Hematopoietic multipotent progenitor cell treated with erythropoietin and hydrocortisone succinate and interleukin-3 and kit ligand, for 8 days (in vitro differentiated cells): Measurements from ENCODE around the gene CHD1.

Source experiments
- DNase-seq: peaks from one replicate; pipeline ENCODE4 v3.0.0-alpha.2; 2015

CHD1 gene

DNA sequence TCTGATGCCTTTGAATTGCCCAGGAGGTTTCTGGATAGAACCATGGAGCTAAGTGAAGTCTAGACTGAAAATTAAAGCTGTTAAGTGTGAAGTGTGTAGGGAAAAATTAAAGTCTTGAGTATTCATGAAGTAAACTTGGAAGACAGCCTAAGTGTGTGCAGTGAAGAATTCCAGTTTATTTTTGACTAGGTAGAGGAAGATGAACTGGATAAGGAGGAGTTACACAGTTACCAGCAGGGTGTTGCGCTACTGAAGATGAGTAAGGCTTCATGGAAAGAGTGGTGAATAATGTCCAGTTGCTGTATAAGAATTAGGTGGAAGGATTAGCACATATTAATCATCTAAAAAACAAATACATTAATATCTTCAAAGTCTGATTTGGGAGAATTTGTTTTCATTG is 5.7 kb upstream of the CHD1 start:
- DNase-seq = no peak

DNA sequence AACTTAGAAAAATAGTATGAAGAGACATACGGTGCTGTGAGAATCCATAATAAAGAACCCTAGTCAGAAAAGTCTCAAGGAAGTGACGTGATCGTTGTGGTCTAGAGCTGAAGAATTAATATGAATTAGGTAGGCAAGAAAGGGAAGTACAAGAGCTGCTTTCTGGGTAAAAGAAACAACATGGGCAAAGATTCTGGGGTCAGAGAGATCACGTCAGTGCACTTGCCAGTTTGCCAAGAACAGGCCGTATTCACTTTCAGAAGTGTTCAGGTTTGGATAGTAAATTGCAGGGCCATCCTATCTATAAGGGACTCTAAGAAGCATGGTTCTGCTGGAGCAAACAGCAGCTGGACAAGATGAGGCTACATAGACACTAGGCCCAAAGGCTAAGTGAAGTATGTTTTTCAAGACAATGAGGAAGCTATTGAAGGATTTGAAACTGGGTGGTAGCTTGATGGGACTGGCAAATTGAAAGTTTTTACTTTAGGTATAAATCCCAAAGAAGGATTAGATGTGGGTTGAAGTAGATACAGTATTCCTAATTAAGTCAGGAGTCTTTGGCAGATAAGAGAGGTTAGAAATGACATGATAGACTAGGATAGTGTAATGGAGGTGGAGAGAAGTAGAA is 4.8 kb upstream of the CHD1 start:
- peak; percentile 45 for DNase-seq

DNA sequence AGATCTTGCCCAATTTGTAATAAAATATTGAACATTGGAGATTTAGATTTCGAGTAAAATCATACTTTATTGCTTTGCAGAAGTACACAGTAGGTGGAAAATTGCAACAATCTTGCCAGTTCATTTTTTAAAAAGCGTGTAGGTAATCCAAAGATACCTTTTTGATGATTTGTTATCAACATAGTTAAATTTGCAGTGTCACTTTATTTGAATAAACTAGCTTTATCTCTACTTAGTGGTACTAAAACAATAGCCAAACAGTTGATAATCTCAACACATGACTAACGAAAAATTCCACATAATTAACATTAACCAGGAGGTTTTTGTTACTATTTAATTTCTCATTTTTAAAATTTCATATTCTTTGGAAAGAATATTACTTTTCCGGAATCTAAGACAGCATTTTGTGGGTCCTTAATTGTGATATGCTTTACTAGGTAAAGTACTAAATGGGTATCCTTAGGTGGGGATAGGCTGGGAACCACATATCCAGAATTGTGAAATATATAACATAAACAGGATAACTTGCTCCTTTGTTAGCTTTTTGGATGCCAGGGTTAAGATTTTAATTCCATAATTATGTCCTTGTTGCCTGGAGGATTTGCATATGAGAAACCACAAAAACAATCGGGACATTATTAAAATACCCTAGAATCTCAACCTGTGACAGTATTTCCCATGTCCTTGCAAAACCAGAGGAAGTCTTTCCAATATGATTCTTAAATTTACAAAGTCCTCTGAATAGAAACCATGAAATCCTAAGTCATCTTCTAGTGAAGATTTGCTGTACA is 2.4 kb upstream of the CHD1 start:
- no peak for DNase-seq

DNA sequence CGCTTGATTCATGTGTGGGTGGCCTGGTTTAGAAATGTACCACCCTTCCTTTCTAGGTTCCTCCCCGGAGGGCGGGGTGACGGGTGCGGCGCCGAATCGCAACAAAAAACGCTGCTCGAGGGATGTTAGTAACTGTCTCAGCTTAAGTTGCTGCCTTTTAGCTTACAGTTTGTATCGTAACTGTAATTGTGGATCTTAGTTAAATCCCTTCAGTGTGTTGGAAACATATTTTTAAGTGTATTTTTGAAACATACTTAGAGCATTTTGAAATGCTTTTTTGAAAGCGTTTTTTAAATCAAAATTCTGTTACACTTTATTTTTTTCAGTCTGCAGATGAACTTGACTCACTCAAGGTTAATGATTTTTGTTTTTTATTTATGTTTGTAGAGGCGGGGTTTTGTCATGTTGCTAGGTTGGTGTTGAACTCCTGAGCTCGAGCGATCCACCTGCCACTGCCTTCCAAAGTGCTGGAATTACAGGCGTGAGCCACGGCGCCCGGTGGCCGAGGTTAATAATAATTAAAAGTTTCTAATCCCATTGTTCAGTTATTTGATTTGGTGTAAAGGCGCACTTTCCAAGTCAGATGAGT is 997 bp upstream of the CHD1 start:
- no peak for DNase-seq

DNA sequence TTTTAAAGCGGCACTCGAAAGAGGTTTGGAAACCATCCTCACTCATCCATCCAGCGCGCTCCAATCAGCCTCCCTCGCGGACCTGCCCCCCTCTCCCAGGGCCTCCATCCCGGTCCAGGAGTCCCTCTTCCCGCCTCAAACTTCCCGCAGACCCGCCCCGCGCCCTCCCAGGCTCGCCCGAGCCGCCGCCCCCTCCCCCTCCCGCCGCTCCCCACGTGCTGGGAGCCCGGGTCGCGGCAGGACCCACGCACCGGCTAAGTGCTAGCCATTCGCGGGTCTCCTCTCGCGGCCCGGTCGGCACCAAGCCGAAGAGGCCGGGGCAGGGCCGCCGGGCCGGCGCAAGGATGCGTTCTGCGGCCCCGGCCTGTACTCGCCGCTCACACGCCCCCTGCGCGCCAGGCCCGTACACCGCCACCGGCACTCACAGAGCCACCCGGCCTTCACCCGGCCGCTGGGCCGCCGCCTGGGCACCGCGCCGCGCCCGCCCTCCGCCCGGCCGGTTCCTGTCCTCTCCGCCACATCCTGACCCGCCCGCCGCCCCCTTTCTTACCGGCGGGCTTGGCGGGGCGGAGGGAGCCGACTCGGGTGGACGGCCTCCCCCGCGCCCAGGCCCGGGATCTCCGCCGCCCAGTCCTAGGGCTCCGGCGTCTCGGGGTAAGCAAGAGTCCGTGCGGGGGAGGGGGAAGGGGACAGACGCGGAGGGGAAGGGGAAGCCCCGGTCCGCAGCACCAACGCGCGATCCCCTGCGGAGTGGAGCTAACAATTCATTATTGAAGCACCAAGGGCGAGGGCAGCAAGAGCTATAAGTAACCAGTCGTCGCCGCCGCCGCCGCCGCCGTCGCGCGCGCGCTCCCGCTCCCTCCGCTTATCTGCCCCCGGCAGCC is 576 bp downstream of the CHD1 start:
- DNase-seq = peak; percentile 42

DNA sequence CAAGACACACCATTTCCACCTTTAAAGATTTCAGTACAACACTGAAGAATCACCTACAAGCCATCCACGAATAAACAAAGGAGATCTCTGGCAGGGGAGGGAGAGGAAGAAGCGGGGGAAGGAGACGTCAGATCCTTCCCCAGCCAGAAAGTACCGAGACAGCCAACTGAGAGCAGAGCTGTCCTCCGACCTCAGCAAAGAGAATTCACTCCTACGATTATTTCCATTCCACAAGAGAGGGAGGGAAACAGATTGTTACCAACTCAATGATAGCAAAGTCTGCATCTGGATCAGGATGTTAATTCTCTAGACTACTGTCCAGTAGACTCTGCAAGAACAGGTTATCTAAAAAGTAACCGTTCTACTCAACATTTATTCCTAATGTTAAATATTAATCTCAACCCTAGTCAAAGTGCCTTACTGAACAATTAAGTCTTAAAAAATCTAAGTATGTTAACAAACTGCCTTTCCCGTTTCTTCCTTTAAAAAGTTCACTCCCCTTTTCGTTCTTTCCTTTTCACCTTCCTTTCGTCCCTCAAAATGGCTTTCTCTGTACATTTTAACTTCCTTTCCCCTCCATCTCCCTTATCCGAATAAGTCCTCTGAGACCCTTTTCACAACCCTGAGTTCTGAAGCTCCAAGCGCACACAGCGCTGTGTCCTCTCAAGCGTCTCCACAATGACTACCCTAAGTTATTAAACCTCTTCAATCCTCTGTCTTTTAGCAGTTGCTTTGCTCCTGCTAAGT is 1.4 kb downstream of the CHD1 start:
- DNase-seq = peak; percentile 67

DNA sequence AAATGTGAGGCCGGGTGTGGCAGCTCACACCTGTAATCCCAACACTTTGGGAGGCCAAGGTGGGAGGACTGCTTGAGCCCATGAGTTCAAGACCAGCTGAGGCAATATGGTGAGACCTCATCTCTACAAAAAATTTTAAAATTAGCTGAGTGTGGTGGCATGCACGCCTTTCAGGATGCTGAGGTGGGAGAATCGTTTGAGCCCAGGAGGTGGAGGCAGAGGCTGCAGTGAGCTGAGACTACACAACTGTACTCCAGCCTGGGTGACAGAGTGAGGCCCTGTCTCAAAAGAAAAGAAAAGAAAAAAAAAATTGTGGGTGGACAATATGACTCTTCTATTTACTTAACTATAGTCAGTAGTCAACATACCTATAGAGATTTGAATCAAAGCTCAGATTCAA is 4.8 kb downstream of the CHD1 start:
- DNase-seq = no peak

DNA sequence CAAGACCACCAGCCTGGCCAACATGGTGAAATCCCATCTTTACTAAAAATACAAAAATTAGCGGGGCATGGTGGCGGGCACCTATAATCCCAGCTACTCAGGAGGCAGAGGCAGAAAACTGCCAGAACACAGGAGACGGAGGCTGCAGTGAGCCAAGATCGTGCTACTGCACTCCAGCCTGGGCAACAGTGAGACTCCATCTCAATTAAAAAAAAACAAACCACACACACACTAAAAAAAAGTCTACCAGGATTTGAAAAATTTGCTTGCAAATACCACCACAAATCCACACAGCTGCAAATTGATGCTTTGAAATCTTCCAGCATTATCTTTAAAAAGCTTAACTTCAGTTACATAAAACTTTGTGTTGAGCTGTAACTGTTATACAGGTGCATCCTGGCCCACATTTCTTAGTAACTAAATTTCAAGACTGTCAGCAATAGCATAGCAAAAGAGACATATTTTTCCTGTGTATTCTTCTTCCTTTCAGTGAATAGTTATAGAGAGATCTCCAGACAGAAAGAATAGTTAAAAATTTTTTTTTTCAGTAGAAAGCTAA is 6.8 kb downstream of the CHD1 start:
- DNase-seq = no peak

DNA sequence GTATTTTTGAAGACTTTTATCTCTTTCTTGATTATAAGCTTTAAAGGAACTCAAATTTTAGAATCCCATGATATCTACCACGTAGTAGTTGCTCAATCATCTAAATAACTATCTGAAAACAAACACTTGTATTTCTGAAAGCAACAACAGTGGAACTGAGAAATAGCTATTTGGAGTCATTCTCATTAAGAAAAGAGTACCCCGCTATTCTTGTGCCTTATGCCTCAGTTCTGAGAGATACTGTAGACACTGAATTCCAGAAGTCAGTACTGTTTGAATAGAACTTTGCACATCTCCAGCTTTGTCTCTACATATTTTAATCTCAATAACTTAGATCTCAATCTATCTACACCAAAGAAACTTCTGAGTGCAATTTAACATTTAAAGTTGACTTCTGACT is 11.4 kb downstream of the CHD1 start:
- no peak for DNase-seq

DNA sequence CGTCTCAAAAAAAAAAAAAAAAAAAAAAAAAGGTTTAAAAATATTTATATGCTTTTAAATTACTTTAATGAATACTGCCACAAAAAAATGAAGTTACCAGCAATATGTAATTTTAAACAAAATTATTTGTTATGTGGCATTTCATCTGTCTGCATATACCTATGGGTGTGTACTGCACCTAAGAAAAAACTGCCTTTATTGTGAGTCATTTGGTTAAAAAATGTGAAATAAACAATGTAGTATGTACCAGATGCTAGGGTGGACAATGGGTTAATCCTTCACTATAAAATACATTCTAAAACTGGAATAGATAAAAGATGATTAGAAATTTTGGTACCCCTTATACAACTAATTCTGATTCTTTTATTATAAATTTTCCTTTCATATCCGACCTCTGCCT is 12.3 kb downstream of the CHD1 start:
- DNase-seq = no peak

DNA sequence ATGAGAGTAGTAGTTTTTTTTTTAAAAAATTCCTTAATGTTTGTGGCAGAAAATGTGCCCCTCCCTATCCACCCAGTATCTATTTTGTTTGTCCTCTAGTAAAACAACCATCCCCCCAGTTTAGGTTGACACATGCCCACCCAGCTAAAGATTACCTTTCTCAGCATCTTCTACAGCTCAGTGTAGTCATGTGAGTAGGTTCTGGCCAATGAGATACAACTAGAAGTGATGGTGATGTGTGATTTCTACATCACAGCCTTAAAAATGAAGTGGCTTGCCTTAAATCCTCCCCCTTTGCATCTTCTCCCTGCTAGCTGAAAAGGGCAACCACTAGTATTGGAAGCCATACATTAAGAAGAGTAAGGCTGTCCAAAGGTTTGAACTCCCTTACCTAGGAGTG is 14.9 kb downstream of the CHD1 start:
- no peak for DNase-seq

DNA sequence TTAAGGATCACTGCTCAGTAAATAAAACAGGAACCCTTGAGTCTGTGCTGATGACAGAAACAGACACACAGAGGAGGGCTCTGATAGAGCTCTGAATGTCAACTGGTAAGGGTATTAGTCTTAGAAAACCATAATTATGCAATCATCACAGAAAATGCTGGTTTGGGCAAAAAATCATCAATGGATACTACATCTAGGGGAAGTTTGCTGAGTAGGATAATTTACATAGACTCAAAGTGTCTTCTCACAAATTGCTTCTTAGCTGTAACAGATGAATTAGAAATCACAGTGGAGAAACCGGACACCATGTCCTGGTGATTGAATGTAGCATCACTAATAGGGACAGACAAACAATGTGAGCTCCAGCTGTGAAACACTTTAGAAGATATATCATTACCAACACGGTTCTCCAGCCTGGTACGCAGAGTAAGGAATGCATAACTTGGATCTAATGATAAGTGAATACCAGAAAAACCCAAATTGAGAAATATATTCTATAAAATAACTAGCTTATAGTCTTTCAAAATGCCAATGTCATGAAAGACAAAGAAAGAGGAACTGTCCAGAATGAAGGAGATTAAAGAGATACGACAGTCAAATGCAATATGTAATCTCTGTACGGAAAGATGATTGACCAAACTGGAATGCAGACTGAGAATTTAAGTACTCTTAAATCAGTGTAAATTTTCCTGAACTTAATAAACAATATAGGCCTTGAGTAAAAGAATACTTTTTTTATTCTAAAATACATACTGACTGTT is 17.3 kb downstream of the CHD1 start:
- no peak for DNase-seq

DNA sequence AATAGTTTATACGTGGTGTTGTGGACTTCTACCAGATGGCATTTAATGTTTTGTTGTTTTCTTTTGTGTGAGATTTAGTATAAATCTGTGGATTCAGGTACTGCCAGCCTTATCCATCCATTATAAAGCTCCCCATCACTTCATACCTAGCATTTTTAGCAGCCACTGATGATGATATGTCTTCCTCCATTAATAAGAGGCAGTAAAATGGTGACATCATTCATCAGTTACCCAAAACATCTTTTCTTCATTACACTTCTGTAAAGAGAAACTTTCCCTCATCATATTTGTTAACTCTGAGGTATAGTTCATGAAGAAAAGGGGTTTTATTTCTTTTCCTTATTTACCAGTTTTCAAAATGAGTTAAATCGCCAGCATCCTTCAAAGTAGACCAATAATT is 19.4 kb downstream of the CHD1 start:
- DNase-seq = no peak

DNA sequence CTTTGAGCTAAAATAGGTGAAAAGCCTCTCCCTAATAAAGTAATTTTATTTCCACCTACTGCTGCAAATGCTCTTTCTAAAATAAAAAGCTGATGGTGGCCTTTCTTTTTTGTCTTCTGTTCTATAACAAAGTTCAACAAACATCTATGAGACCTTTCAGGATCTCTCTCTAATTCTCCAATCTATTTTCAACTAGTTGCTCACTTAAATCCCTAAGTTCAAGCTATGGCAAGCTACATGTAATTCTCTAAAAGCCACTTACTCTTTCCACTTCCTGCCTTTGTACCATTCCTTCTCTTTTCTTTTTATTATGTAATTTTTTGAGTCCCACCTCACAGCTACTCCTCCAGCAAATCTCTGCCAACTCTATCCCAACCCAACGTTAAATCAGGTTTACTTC is 20.9 kb downstream of the CHD1 start:
- DNase-seq = no peak

DNA sequence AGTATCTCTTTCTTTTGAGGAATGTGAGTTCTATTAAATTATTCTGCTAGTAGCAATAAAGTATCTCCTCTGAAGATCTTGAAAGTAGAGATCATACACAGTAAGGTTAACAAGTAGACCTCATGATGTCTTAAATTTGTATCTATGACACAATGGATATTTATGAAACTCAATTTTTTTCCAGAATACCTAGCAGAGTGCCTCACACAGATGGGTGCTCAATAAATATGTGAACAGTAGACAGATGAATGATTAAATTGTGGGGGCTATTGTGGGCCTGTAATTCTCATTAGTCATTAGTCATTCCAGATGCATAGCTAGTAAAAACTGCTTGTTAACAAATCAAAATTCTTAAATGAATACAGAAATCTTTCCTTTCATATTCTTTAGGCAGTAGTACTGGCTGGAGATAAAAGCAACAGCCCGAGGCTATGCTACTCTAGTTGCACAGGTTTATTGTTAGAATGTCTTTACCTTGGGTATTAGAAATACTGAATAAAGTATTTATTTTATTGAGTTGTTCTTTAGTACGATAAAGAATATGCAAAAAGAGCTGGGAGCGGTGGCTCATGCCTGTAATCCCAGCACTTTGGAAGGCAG is 22.0 kb downstream of the CHD1 start:
- DNase-seq = no peak

DNA sequence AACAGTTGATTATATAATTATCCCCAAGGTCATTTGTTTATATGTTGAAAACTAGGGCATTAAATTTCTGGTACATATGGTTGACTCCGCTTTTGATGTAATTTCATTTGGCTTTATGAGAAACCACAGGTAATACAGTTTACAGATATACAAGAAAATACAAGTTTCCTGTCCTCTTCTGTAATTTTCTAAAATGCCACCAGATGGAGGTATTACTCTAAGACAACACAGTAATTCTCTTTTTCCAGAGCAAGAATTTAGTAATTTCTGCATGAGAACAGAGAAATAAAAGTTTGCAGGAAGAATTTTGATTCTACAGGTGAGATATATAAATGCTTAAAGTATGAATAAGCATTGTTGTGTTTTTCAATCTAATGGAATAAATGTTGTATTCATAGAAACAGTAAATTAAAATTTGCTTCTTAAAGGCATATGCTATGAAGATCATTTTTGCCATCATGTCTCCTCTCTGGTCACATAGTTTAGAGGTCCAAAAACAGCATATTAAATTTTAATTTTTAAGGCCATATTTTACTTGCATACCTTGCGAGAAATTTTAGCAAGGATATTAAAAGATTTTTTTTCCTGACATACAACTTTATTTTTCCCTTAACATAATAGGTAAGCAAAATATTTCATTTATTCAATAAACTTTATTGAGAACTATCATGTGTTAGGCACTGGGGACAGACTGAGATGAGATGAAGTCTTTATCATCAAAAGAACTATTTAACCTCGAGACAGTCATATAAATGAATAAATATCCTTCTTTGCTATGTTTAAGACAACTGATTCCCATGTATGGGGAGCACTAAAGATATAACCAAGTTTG is 22.7 kb downstream of the CHD1 start:
- peak; percentile 77 for DNase-seq

DNA sequence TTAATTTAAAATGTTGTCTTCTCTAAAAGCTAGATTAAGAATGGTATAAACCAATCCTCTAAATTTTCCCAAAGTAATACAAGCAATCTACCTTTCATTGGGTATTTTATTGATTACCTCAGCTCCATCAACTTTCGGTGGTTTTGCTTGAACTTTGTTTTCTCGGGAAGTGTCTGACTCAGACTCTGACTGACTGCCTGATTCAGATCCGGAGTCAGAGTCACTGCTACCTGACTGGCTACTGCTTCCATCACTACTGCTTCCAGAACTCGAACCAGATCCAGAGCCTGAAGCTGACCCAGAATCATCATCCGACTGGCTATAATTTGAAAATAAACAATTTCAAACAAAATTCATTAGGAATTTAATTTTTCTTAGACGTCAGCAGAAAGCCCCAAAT is 24.0 kb downstream of the CHD1 start:
- no peak for DNase-seq

DNA sequence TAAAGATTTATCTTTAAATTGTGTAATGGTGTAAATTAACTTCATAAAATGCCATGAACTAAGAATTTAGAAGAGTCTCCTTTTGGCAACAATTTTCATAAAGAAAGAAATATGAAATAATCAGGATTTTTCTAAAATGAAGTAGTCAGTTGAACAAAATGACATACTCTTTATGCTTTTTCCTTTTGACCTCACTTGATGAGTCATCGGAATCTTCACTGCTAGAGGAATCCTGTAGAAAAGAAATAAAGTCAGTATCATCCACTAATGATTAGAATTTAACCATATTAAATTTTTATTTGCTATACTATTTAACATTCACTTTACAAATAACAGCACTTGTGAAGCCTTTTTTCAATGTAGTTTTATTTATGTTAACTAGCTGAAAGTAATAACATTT is 26.1 kb downstream of the CHD1 start:
- no peak for DNase-seq

DNA sequence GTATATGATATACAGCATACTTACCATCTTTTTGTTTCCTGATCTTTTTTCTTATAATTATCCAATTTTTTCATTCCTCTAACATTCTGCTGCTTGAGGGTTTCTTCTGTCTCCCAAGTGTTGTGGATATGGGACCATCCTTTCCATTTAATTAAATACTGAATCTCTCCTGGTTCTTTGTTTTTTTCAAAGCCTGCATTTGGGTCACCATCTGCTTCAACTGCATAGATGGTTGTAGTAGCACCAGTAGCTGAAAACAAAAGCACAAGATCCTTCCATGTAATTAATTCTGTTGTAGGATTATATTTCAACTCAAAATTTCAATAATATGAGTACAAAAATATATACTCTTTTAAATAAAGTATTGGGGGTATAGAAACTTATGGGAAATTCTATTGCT is 29.4 kb downstream of the CHD1 start:
- no peak for DNase-seq

DNA sequence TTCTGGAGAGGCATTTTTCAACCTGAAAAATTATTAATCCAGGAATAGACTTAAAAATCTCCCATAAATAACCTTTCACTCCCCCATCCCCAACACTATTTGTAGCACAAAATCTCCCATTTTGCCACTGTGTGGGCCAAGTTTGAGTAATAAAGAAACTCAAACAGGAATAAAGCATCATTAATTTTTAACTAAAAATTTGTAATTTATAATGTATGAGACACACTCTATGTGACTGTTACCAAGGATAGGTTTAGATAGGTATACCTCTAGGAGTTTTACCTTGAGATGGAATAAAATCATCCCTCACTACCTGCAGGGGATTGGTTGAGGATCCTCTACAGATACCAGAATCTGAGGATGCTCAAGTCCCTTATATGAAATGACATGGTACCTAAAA is 30.1 kb downstream of the CHD1 start:
- no peak for DNase-seq
